Gastrocnemius medialis (tissue), 4 donors: Measurements from ENCODE around the gene ENO4. TPM values are rescaled to one million over a fixed set of nuclear protein-coding genes. Genes with fewer than 3 reads are reported as not detected.

Source experiments
- ATAC-seq, 2 donors: fragments of 150-250 bp; one replicate each; pipeline ENCODE4 v1.9.1; 2016
- DNase-seq, 2 donors: peaks; one replicate each; pipeline ENCODE4 v3.0.0-alpha.2; 2019
- H3K27ac ChIP-seq, 4 donors: fragments of 200-600 bp; sonication (generic); 1 replicate in 1 of 4; 2 replicates in 3 of 4; pipeline ENCODE4 v1.5.1; 2016 to 2018; ENCODE audit warnings: mild to moderate bottlenecking in 2 of 4, moderate library complexity in 1 of 4
- H3K27me3 ChIP-seq, 3 donors: fragments of 200-600 bp; sonication (generic) in 2 of 3; 1 replicate in 1 of 3; 2 replicates in 2 of 3; pipeline versions ENCODE4 v1.5.1 to v1.6.0; 2016 to 2019; ENCODE audit warnings: mild to moderate bottlenecking in 1 of 3, moderate library complexity in 1 of 3
- H3K36me3 ChIP-seq, 2 donors: fragments of 200-600 bp; sonication (generic) in 1 of 2; one replicate each; pipeline ENCODE4 v1.5.1; 2017 to 2018
- H3K4me1 ChIP-seq, 2 donors: fragments of 200-600 bp; sonication (generic) in 1 of 2; one replicate each; pipeline ENCODE4 v1.5.1; 2016 to 2017; ENCODE audit warnings: mild to moderate bottlenecking in 2 of 2
- H3K4me3 ChIP-seq, 4 donors: fragments of 200-600 bp; sonication (generic) in 3 of 4; 1 replicate in 1 of 4; 2 replicates in 3 of 4; pipeline ENCODE4 v1.5.1; 2016 to 2019; ENCODE audit warnings: mild to moderate bottlenecking in 2 of 4
- H3K9me3 ChIP-seq, 3 donors: fragments of 200-600 bp; sonication (generic) in 2 of 3; 1 replicate in 1 of 3; 2 replicates in 2 of 3; pipeline ENCODE4 v1.5.1; 2016 to 2019
- CTCF ChIP-seq, 5 experiments: fragments of 450-650 bp in 3 of 5; fragments of 200-600 bp in 2 of 5; sonication (generic) in 2 of 5; IDR thresholded peaks in 4 of 5; conservative IDR thresholded peaks in 1 of 5; 1 replicate in 4 of 5; 2 replicates in 1 of 5; pipeline ENCODE4 v1.5.1; 2016 to 2019; ENCODE audit warnings: antibody characterized with exemption in 5 of 5, mild to moderate bottlenecking in 3 of 5, moderate library complexity in 3 of 5
- POLR2A ChIP-seq, 2 donors: fragments of 450-650 bp; IDR thresholded peaks; one replicate each; pipeline ENCODE4 v1.6.1; 2017; ENCODE audit warnings: antibody characterized with exemption in 2 of 2, mild to moderate bottlenecking in 2 of 2, moderate library complexity in 2 of 2
- in situ Hi-C, 4 donors: fragments of 200-750 bp; cut with MboI; loops; one replicate each; pipeline versions ENCODE4 v1.15.0 to v1.8.0; 2017; ENCODE audit warnings: low sequenced_read_pairs in 4 of 4
- intact Hi-C: fragments of 100-400 bp; cut with DNase I; formaldehyde crosslinking; loops from one replicate; pipeline ENCODE4 v1.15.1; 2023; ENCODE audit warnings: low total_unique reads
- total RNA-seq, 4 donors: library from RNA; depleted of rRNA; stranded (reverse); fragments of >200 nt; gene quantifications; one replicate each; pipeline versions ENCODE4 v1.1.0 to v1.2.3, GENCODE V29; 2016

ENO4 gene
- total RNA-seq, 4 donors from 2014 or later: not detected

GRCh38 chr10:116848032-116848943, 1.0 kb upstream of the ENO4 start:
- no peak overlapping the region for H3K27ac ChIP-seq
- ATAC-seq: no peak
- in situ Hi-C loops (no loop called here), intact Hi-C loops (no loop called here)
- peaks cover 0 to 9% of the 10 kb centered on the region in 2 donors for H3K4me1 ChIP-seq
- peak overlapping the region in 3 of 4 donors; percentile 47 to 59 (median 52) for H3K4me3 ChIP-seq
- no peaks in the 10 kb centered on the region for H3K36me3 ChIP-seq
- H3K9me3 ChIP-seq: no peaks in the 10 kb centered on the region
- peaks cover 14 to 27% (median 18%) of the 10 kb centered on the region in 3 donors for H3K27me3 ChIP-seq
- no peak for DNase-seq
- TF ChIP-seq POLR2A (IDR thresholded peaks at IDR 0.05) (no peak), CTCF (IDR thresholded peaks at IDR 0.05 in 4 of 5, conservative IDR thresholded peaks at IDR 0.05 in 1 of 5) (no peak)

DNA sequence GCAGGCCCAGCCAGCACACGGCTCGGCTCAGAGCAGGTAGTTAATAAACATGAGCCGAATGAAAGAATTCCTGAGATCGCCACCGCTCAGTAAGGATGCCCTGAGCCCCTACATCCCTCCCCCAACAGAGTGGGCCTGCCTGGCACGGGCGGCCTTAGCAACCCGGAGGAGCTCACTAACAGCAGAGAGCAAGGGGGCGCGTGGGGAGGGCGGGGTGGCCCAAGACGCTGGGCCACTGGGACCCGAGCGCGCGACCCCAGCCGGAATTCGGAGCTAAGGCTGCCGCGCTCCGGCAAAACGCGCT, 403 bp upstream of the ENO4 start:
- peaks cover 0 to 9% of the 10 kb centered on the region in 2 donors for H3K4me1 ChIP-seq
- intact Hi-C loops: no loop called here
- DNase-seq (no peak), ATAC-seq (no peak)
- in situ Hi-C loops: no loop called here
- no peaks in the 10 kb centered on the region for H3K36me3 ChIP-seq
- peaks cover 14 to 27% (median 18%) of the 10 kb centered on the region in 3 donors for H3K27me3 ChIP-seq
- H3K27ac ChIP-seq: no peak overlapping the region
- no peaks in the 10 kb centered on the region for H3K9me3 ChIP-seq
- H3K4me3 ChIP-seq: peak overlapping the region; percentile 47 to 59 (median 51)
- TF ChIP-seq POLR2A (IDR thresholded peaks at IDR 0.05): no peak
- no peak for TF ChIP-seq CTCF (IDR thresholded peaks at IDR 0.05 in 4 of 5, conservative IDR thresholded peaks at IDR 0.05 in 1 of 5)

- Histone ChIP-seq H3K9me3 (no peaks in the 10 kb centered on the region), H3K36me3 (no peaks in the 10 kb centered on the region), H3K4me1 (peaks cover 0 to 9% of the 10 kb centered on the region in 2 donors), H3K27me3 (peaks cover 14 to 27% (median 18%) of the 10 kb centered on the region in 3 donors), H3K4me3 (peak overlapping the region; percentile 47 to 59 (median 51)), H3K27ac (no peak overlapping the region)
- no peak for TF ChIP-seq POLR2A (IDR thresholded peaks at IDR 0.05)
- TF ChIP-seq CTCF (IDR thresholded peaks at IDR 0.05 in 4 of 5, conservative IDR thresholded peaks at IDR 0.05 in 1 of 5): no peak
- ATAC-seq: no peak
- no peak for DNase-seq
- intact Hi-C loops (no loop called here), in situ Hi-C loops (no loop called here)
Observed at GRCh38 chr10:116850058-116850611, 836 bp downstream of the ENO4 start.

- no peaks in the 10 kb centered on the region for H3K36me3 ChIP-seq
- TF ChIP-seq CTCF (IDR thresholded peaks at IDR 0.05 in 4 of 5, conservative IDR thresholded peaks at IDR 0.05 in 1 of 5) (no peak), POLR2A (IDR thresholded peaks at IDR 0.05) (no peak)
- H3K27ac ChIP-seq: no peak overlapping the region
- in situ Hi-C loops (no loop called here), intact Hi-C loops (no loop called here)
- ATAC-seq (no peak), DNase-seq (no peak)
- H3K4me3 ChIP-seq: no peak overlapping the region
- H3K9me3 ChIP-seq: no peaks in the 10 kb centered on the region
- peaks cover 0 to 9% of the 10 kb centered on the region in 2 donors for H3K4me1 ChIP-seq
- H3K27me3 ChIP-seq: peaks cover 14 to 22% (median 17%) of the 10 kb centered on the region in 3 donors
Observed at GRCh38 chr10:116852246-116852645, 2.9 kb downstream of the ENO4 start.
